HUES48 (cell line): ENCODE measurements around the gene C10orf143.

Source experiments
- H3K27ac ChIP-seq: one replicate; pipeline ENCODE4 v1.7.0; 2013; ENCODE audit warnings: low read depth, low read length, inconsistent platforms
- H3K27me3 ChIP-seq: 2 replicates; pipeline ENCODE4 v1.6.1; 2013; ENCODE audit warnings: mild to moderate bottlenecking, low read length; ENCODE audit not compliant: control insufficient read depth, insufficient read depth
- H3K36me3 ChIP-seq: 2 replicates; pipeline ENCODE4 v1.6.1; 2013; ENCODE audit warnings: low read length; ENCODE audit not compliant: control insufficient read depth, insufficient read depth
- H3K4me1 ChIP-seq: 2 replicates; pipeline ENCODE4 v1.6.1; 2013; ENCODE audit warnings: mild to moderate bottlenecking, low read length; ENCODE audit not compliant: control insufficient read depth, insufficient read depth
- H3K4me3 ChIP-seq: 2 replicates; pipeline ENCODE4 v1.5.1; 2013; ENCODE audit warnings: mild to moderate bottlenecking, low read depth, low read length
- H3K9ac ChIP-seq: 2 replicates; pipeline ENCODE4 v1.6.1; 2013; ENCODE audit warnings: mild to moderate bottlenecking, low read depth, low read length, moderate library complexity
- H3K9me3 ChIP-seq: 2 replicates; pipeline ENCODE4 v1.6.1; 2013; ENCODE audit warnings: low read length; ENCODE audit not compliant: control insufficient read depth, insufficient read depth

The C10orf143 gene

GRCh38 chr10:130110246-130111112 lies at the start of gene C10orf143:
Gene C10orf143 (minus strand): TSS chr10:130110830. CDS start chr10:130110772, 58 bp downstream.
- Histone ChIP-seq H3K9ac (peak within 1 kb of the TSS; percentile 88), H3K27me3 (no peaks in the 10 kb centered on the region), H3K9me3 (peaks cover 5% of the 10 kb centered on the region), H3K36me3 (no peaks in the 10 kb centered on the region), H3K4me3 (peak within 1 kb of the TSS; percentile 95), H3K27ac (peak within 1 kb of the TSS; percentile 95), H3K4me1 (0 out of 2 replicates have a peak, but pooled peaks cover 4% of the 10 kb centered on the region)

- no peak overlapping the region for H3K27ac ChIP-seq
- H3K4me3 ChIP-seq = no peak overlapping the region
- no peaks in the 10 kb centered on the region for H3K9me3 ChIP-seq
- no peaks in the 10 kb centered on the region for H3K27me3 ChIP-seq
- no peak overlapping the region for H3K9ac ChIP-seq
- H3K4me1 ChIP-seq = peaks cover 18% of the 10 kb centered on the region
- H3K36me3 ChIP-seq = peaks cover 35% of the 10 kb centered on the region
These were observed 48.7 kb upstream of the C10orf143 start for GRCh38 chr10:130159192-130159794.

GRCh38 chr10:130146042-130146441 lies 35.4 kb upstream of the C10orf143 start:
- H3K9me3 ChIP-seq = no peaks in the 10 kb centered on the region
- H3K27ac ChIP-seq = no peak overlapping the region
- no peaks in the 10 kb centered on the region for H3K27me3 ChIP-seq
- no peak overlapping the region for H3K9ac ChIP-seq
- no peak overlapping the region for H3K4me3 ChIP-seq
- peaks cover 41% of the 10 kb centered on the region for H3K36me3 ChIP-seq
- no peaks in the 10 kb centered on the region; the same call in 1 of the 2 replicates for H3K4me1 ChIP-seq

- no peaks in the 10 kb centered on the region for H3K27me3 ChIP-seq
- no peaks in the 10 kb centered on the region for H3K9me3 ChIP-seq
- H3K27ac ChIP-seq = no peak overlapping the region
- H3K4me3 ChIP-seq = no peak overlapping the region
- H3K9ac ChIP-seq = no peak overlapping the region
- H3K4me1 ChIP-seq = peaks cover 12% of the 10 kb centered on the region
- H3K36me3 ChIP-seq = peaks cover 23% of the 10 kb centered on the region
These were observed 31.2 kb upstream of the C10orf143 start for GRCh38 chr10:130141878-130142277.

- Histone ChIP-seq H3K4me1 (peaks cover 12% of the 10 kb centered on the region), H3K27me3 (no peaks in the 10 kb centered on the region), H3K4me3 (no peak overlapping the region), H3K9ac (no peak overlapping the region), H3K27ac (no peak overlapping the region), H3K9me3 (no peaks in the 10 kb centered on the region), H3K36me3 (peaks cover 18% of the 10 kb centered on the region)
These were observed 30.8 kb upstream of the C10orf143 start for GRCh38 chr10:130141460-130141859.

- Histone ChIP-seq H3K4me1 (peaks cover 12% of the 10 kb centered on the region), H3K4me3 (no peak overlapping the region), H3K9ac (no peak overlapping the region), H3K9me3 (no peaks in the 10 kb centered on the region), H3K36me3 (peaks cover 14% of the 10 kb centered on the region), H3K27me3 (no peaks in the 10 kb centered on the region), H3K27ac (no peak overlapping the region)
These were observed 30.4 kb upstream of the C10orf143 start for GRCh38 chr10:130141038-130141437.

- no peak overlapping the region for H3K9ac ChIP-seq
- H3K36me3 ChIP-seq = peaks cover 9% of the 10 kb centered on the region; the same call in 1 of the 2 replicates
- H3K27me3 ChIP-seq = no peaks in the 10 kb centered on the region; the same call in 1 of the 2 replicates
- H3K9me3 ChIP-seq = no peaks in the 10 kb centered on the region
- no peak overlapping the region for H3K27ac ChIP-seq
- H3K4me3 ChIP-seq = no peak overlapping the region
- H3K4me1 ChIP-seq = peaks cover 12% of the 10 kb centered on the region
These were observed 29.8 kb upstream of the C10orf143 start for GRCh38 chr10:130140425-130140824.

- H3K4me1 ChIP-seq = peaks cover 12% of the 10 kb centered on the region
- peak overlapping the region; percentile 55 for H3K27ac ChIP-seq
- no peak overlapping the region for H3K4me3 ChIP-seq
- H3K36me3 ChIP-seq = peaks cover 9% of the 10 kb centered on the region; the same call in 1 of the 2 replicates
- H3K27me3 ChIP-seq = no peaks in the 10 kb centered on the region; the same call in 1 of the 2 replicates
- no peak overlapping the region for H3K9ac ChIP-seq
- H3K9me3 ChIP-seq = no peaks in the 10 kb centered on the region
These were observed 27.8 kb upstream of the C10orf143 start for GRCh38 chr10:130138479-130138866.

GRCh38 chr10:130137659-130138478 lies 27.2 kb upstream of the C10orf143 start:
- Histone ChIP-seq H3K9me3 (no peaks in the 10 kb centered on the region), H3K27me3 (no peaks in the 10 kb centered on the region; the same call in 1 of the 2 replicates), H3K36me3 (peaks cover 9% of the 10 kb centered on the region; the same call in 1 of the 2 replicates), H3K4me3 (peak overlapping the region; percentile 95), H3K9ac (no peak overlapping the region), H3K4me1 (peaks cover 12% of the 10 kb centered on the region), H3K27ac (peak overlapping the region; percentile 55)

- peaks cover 9% of the 10 kb centered on the region; the same call in 1 of the 2 replicates for H3K36me3 ChIP-seq
- peaks cover 12% of the 10 kb centered on the region for H3K4me1 ChIP-seq
- H3K4me3 ChIP-seq = peak overlapping the region; percentile 95
- no peaks in the 10 kb centered on the region for H3K9me3 ChIP-seq
- no peaks in the 10 kb centered on the region; the same call in 1 of the 2 replicates for H3K27me3 ChIP-seq
- peak overlapping the region; percentile 85 for H3K9ac ChIP-seq
- H3K27ac ChIP-seq = peak overlapping the region; percentile 81
These were observed 26.4 kb upstream of the C10orf143 start for GRCh38 chr10:130137090-130137448.
